Dedifferentiated amniotic fluid mesenchymal stem cell (primary cell): ENCODE measurements around the gene P3H2.
A peak's percentile ranks its signal among the peaks of the same experiment; 100 is the strongest.

ENCODE experiments used
- DNase-seq: peaks from one replicate; pipeline ENCODE4 v3.0.0-alpha.2; 2016; ENCODE audit errors: extremely low spot score

P3H2 gene

GRCh38 chr3:190055773-190056172, 64.9 kb downstream of the P3H2 start:
- no peak for DNase-seq

GRCh38 chr3:190053919-190054672, 66.6 kb downstream of the P3H2 start:
- peak; percentile 57 for DNase-seq

GRCh38 chr3:190051641-190052040, 69.1 kb downstream of the P3H2 start:
- no peak for DNase-seq

- DNase-seq = peak; percentile 60
Measured at GRCh38 chr3:190048932-190049441, 71.7 kb downstream of the P3H2 start.

GRCh38 chr3:190044974-190045373, 75.7 kb downstream of the P3H2 start:
- DNase-seq = no peak

- no peak for DNase-seq
Measured at GRCh38 chr3:190044142-190044541, 76.6 kb downstream of the P3H2 start.

- no peak for DNase-seq
Measured at GRCh38 chr3:190043741-190044140, 77.0 kb downstream of the P3H2 start.

- DNase-seq = no peak
Measured at GRCh38 chr3:190042558-190042957, 78.1 kb downstream of the P3H2 start.

GRCh38 chr3:190041333-190042041, 79.2 kb downstream of the P3H2 start:
- peak; percentile 49 for DNase-seq

- no peak for DNase-seq
Measured at GRCh38 chr3:190040145-190040544, 80.6 kb downstream of the P3H2 start.

GRCh38 chr3:190038050-190038933, 82.4 kb downstream of the P3H2 start:
- DNase-seq = no peak

GRCh38 chr3:190036631-190037030, 84.1 kb downstream of the P3H2 start:
- DNase-seq = peak; percentile 55

- no peak for DNase-seq
Measured at GRCh38 chr3:190034446-190034845, 86.3 kb downstream of the P3H2 start.

GRCh38 chr3:190032923-190033322, 87.8 kb downstream of the P3H2 start:
- DNase-seq = no peak

GRCh38 chr3:190031887-190032752, 88.6 kb downstream of the P3H2 start:
- DNase-seq = no peak

GRCh38 chr3:190027116-190027515, 93.6 kb downstream of the P3H2 start:
- no peak for DNase-seq

- DNase-seq = no peak
Measured at GRCh38 chr3:190026154-190026553, 94.5 kb downstream of the P3H2 start.

GRCh38 chr3:190024912-190025311, 95.8 kb downstream of the P3H2 start:
- DNase-seq = no peak

- no peak for DNase-seq
Measured at GRCh38 chr3:190019844-190020243, 100.9 kb downstream of the P3H2 start.

- DNase-seq = no peak
Measured at GRCh38 chr3:190019006-190019405, 101.7 kb downstream of the P3H2 start.

GRCh38 chr3:190018460-190018859, 102.2 kb downstream of the P3H2 start:
- no peak for DNase-seq
